ENCODE data around the gene HBD. TPM values are rescaled to one million over a fixed set of nuclear protein-coding genes. Genes with fewer than 3 reads are reported as not detected.

Gene HBD
- polyA plus RNA-seq, 1 of the 3 experiments (the other 2 are of a cell fraction) = not detected

- no peaks in the 10 kb centered on the region for H3K27me3 ChIP-seq (ENCODE audit: insufficient read depth)
- no peaks in the 10 kb centered on the region for H3K36me3 ChIP-seq (replicated peaks in 1 of 2; ENCODE audit: control insufficient read depth in 1 of 2, insufficient read depth in 2 of 2, low read length in 1 of 2)
- H4K20me1 ChIP-seq (ENCODE audit: insufficient read depth) = no peaks in the 10 kb centered on the region
- no peak overlapping the region for H3K4me3 ChIP-seq (ENCODE audit: low read depth in 2 of 2, low read length in 1 of 2)
- H3K9ac ChIP-seq = no peak overlapping the region
- H3K79me2 ChIP-seq (ENCODE audit: insufficient read depth) = no peaks in the 10 kb centered on the region
- POLR2A ChIA-PET = no interaction called here
- H3K9me2 ChIP-seq = no peaks in the 10 kb centered on the region
- no peaks in the 10 kb centered on the region for H3F3A ChIP-seq (replicated peaks; ENCODE audit: insufficient read depth)
- no peaks in the 10 kb centered on the region for H3K9me3 ChIP-seq
- TF ChIP-seq TAF1 (IDR thresholded peaks at IDR 0.05; ENCODE audit: borderline replicate concordance, low read depth, low read length) (no peak), NFIC (IDR thresholded peaks at IDR 0.05; ENCODE audit: borderline replicate concordance) (no peak), RAD21 (IDR thresholded peaks at IDR 0.05; ENCODE audit: low read length) (no peak), NRF1 (IDR thresholded peaks at IDR 0.05; ENCODE audit: low read depth, low read length) (no peak), USF2 (IDR thresholded peaks at IDR 0.05; ENCODE audit: borderline replicate concordance, low read depth, low read length) (no peak)
- TF ChIP-seq, protein P1, sequence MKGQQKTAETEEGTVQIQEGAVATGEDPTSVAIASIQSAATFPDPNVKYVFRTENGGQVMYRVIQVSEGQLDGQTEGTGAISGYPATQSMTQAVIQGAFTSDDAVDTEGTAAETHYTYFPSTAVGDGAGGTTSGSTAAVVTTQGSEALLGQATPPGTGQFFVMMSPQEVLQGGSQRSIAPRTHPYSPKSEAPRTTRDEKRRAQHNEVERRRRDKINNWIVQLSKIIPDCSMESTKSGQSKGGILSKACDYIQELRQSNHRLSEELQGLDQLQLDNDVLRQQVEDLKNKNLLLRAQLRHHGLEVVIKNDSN (IDR thresholded peaks at IDR 0.05; ENCODE audit: borderline replicate concordance, low read depth) = no peak
- no peak for DNase-seq
- H3K27ac ChIP-seq (ENCODE audit: low read depth in 2 of 2, low read length in 1 of 2) = no peak overlapping the region
- H2AFZ ChIP-seq (ENCODE audit: low read depth) = no peak overlapping the region
- CTCF ChIA-PET = no interaction called here
- whole genome bisulfite sequencing (ENCODE audit: low lambda C conversion rate) = 13% methylated on average over 1 of the region's 1 CpG
- H3K4me2 ChIP-seq = no peak overlapping the region
- no peaks in the 10 kb centered on the region for H3K4me1 ChIP-seq (ENCODE audit: control insufficient read depth in 1 of 2, insufficient read depth in 2 of 2, low read depth in 1 of 2, low read length in 1 of 2)
Measured at GRCh38 chr11:5229356-5229755, 4.9 kb downstream of the HBD start.

- Histone ChIP-seq H3K9me3 (no peaks in the 10 kb centered on the region), H3K4me3 (ENCODE audit: low read depth in 2 of 2, low read length in 1 of 2) (no peak overlapping the region), H3K27me3 (ENCODE audit: insufficient read depth) (no peaks in the 10 kb centered on the region), H3K4me2 (no peak overlapping the region), H3F3A (replicated peaks; ENCODE audit: insufficient read depth) (no peaks in the 10 kb centered on the region), H2AFZ (ENCODE audit: low read depth) (no peak overlapping the region), H3K9ac (no peak overlapping the region), H3K4me1 (ENCODE audit: control insufficient read depth in 1 of 2, insufficient read depth in 2 of 2, low read depth in 1 of 2, low read length in 1 of 2) (no peaks in the 10 kb centered on the region), H4K20me1 (ENCODE audit: insufficient read depth) (no peaks in the 10 kb centered on the region), H3K36me3 (replicated peaks in 1 of 2; ENCODE audit: control insufficient read depth in 1 of 2, insufficient read depth in 2 of 2, low read length in 1 of 2) (no peaks in the 10 kb centered on the region), H3K79me2 (ENCODE audit: insufficient read depth) (no peaks in the 10 kb centered on the region), H3K9me2 (no peaks in the 10 kb centered on the region), H3K27ac (ENCODE audit: low read depth in 2 of 2, low read length in 1 of 2) (no peak overlapping the region)
- no peak for DNase-seq
- ChIA-PET CTCF (no interaction called here), POLR2A (no interaction called here)
- WGBS (ENCODE audit: low lambda C conversion rate) = 7% methylated on average over 5 of the region's 5 CpGs
- TF ChIP-seq TCF12 (IDR thresholded peaks at IDR 0.05) = no peak
- no peak for TF ChIP-seq FOXJ3 (CRISPR knock-in tag; IDR thresholded peaks at IDR 0.05)
Measured at GRCh38 chr11:5228124-5228523, 6.2 kb downstream of the HBD start.

GRCh38 chr11:5227681-5228080 is 6.6 kb downstream of the HBD start:
- 0% methylated on average over 1 of the region's 1 CpG for WGBS (ENCODE audit: low lambda C conversion rate)
- POLR2A ChIA-PET = no interaction called here
- CTCF ChIA-PET = no interaction called here

More at GRCh38 chr11:5227681-5228080, 6.6 kb downstream of the HBD start:
- no peaks in the 10 kb centered on the region for H3K79me2 ChIP-seq (ENCODE audit: insufficient read depth)
- TF ChIP-seq FOXJ3 (CRISPR knock-in tag; IDR thresholded peaks at IDR 0.05) (no peak), USF2 (IDR thresholded peaks at IDR 0.05; ENCODE audit: borderline replicate concordance, low read depth, low read length) (no peak), MEF2A (IDR thresholded peaks at IDR 0.05; ENCODE audit: borderline replicate concordance, low read depth) (no peak), CTCF (IDR thresholded peaks at IDR 0.05) (no peak), RAD21 (IDR thresholded peaks at IDR 0.05; ENCODE audit: low read length) (no peak), TCF12 (IDR thresholded peaks at IDR 0.05) (no peak), FOSL2 (IDR thresholded peaks at IDR 0.05; ENCODE audit: borderline replicate concordance, low read depth) (no peak), ELF1 (IDR thresholded peaks at IDR 0.05) (no peak), EZH2phosphoT487 (IDR thresholded peaks at IDR 0.05; ENCODE audit: borderline replicate concordance, low read depth) (no peak), CHD2 (IDR thresholded peaks at IDR 0.05; ENCODE audit: low read length, partially characterized antibody) (no peak), GABPA (IDR thresholded peaks at IDR 0.05; ENCODE audit: low read depth) (no peak), RCOR1 (IDR thresholded peaks at IDR 0.05; ENCODE audit: low read length) (no peak), RXRA (IDR thresholded peaks at IDR 0.05; ENCODE audit: borderline replicate concordance, low read depth) (no peak), EP300 (IDR thresholded peaks at IDR 0.05; ENCODE audit: borderline replicate concordance in 1 of 2, low read depth in 1 of 2, low read length in 1 of 2) (no peak)
- no peak overlapping the region for H3K4me2 ChIP-seq
- no peak overlapping the region for H3K9ac ChIP-seq
- H3K36me3 ChIP-seq (replicated peaks in 1 of 2; ENCODE audit: control insufficient read depth in 1 of 2, insufficient read depth in 2 of 2, low read length in 1 of 2) = no peaks in the 10 kb centered on the region
- H3K27ac ChIP-seq (ENCODE audit: low read depth in 2 of 2, low read length in 1 of 2) = no peak overlapping the region
- no peak for DNase-seq
- H3K9me3 ChIP-seq = no peaks in the 10 kb centered on the region
- H3K4me3 ChIP-seq (ENCODE audit: low read depth in 2 of 2, low read length in 1 of 2) = no peak overlapping the region
- H3K4me1 ChIP-seq (ENCODE audit: control insufficient read depth in 1 of 2, insufficient read depth in 2 of 2, low read depth in 1 of 2, low read length in 1 of 2) = no peaks in the 10 kb centered on the region
- no peaks in the 10 kb centered on the region for H3F3A ChIP-seq (replicated peaks; ENCODE audit: insufficient read depth)
- no peaks in the 10 kb centered on the region for H3K27me3 ChIP-seq (ENCODE audit: insufficient read depth)
- H3K9me2 ChIP-seq = no peaks in the 10 kb centered on the region
- H4K20me1 ChIP-seq (ENCODE audit: insufficient read depth) = no peaks in the 10 kb centered on the region
- H2AFZ ChIP-seq (ENCODE audit: low read depth) = no peak overlapping the region

Data from SK-N-SH (cell line).